ENCODE results near the gene PDCD1. TPM values are rescaled to one million over a fixed set of nuclear protein-coding genes. Genes with fewer than 3 reads are reported as not detected.

The PDCD1 gene
- total and polyA plus RNA-seq, 10 of the 15 experiments (the other 5 are each of a cell fraction or from before 2014, with no cell fraction given), result 0.62 to 6.4 (median 2.9) TPM; not detected in 2

DNA sequence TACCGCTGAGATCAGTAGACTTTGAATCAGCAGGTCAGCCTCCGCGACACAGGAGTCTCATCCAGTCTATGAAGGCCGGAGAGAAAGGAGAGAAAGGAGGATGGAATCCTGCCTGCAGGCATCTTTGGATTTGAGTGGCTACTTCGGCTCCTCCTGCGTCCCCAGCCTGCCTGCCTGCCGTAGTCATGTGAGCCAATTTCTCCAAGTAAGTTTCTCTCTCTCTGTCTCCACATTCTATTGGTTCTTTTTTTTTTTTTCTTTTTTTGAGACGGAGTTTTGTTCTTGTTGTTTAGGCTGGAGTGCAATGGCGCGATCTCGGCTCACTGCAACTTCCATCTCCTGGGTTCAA lies 16.7 kb downstream of the PDCD1 start:
- Histone ChIP-seq H4K20me1 (ENCODE audit: control insufficient read depth, insufficient read depth) (no peaks in the 10 kb centered on the region), H3K9me3 (replicated peaks; ENCODE audit: control insufficient read depth, insufficient read depth, low read length) (no peaks in the 10 kb centered on the region), H3K27me3 (replicated peaks in 1 of 2; ENCODE audit: control insufficient read depth in 2 of 2, insufficient read depth in 2 of 2, low read length in 1 of 2) (peaks cover 0 to 1% of the 10 kb centered on the region in 2 experiments; a peak in 1 of 4 replicates), H3K4me1 (ENCODE audit: control insufficient read depth, insufficient read depth, low read length) (peaks cover 23% of the 10 kb centered on the region), H3K9ac (ENCODE audit: control insufficient read depth, insufficient read depth, low read length) (no peak overlapping the region), H3K36me3 (ENCODE audit: control insufficient read depth in 2 of 2, insufficient read depth in 2 of 2, low read length in 1 of 2) (no peaks in the 10 kb centered on the region), H3K27ac (ENCODE audit: control insufficient read depth, insufficient read depth) (no peak overlapping the region), H3K79me2 (ENCODE audit: control insufficient read depth, insufficient read depth, low read length) (no peaks in the 10 kb centered on the region), H3K4me3 (no peak overlapping the region), H2AFZ (ENCODE audit: control insufficient read depth, low read depth, low read length) (no peak overlapping the region), H3K4me2 (ENCODE audit: control insufficient read depth, insufficient read depth) (no peak overlapping the region)
- no peak for ATAC-seq
- ChIA-PET CTCF (interaction anchor here (1.0 kb wide), 1 partner anchor 108 kb away, joined by 3 read pairs; the partner anchor contains the start of gene D2HGDH), RAD21 (ENCODE audit: unreplicated experiment) (interaction anchor here (1.5 kb wide), 1 partner anchor 79 kb away, joined by 3 read pairs; no protein-coding TSS in a partner anchor), SMC1A (ENCODE audit: uncharacterized antibody, unreplicated experiment) (interaction anchor here (0.6 to 1.2 kb wide), 2 partner anchors 28 to 106 kb away, joined by 3 to 5 read pairs; no protein-coding TSS in a partner anchor), POLR2A (no interaction called here)
- WGBS (ENCODE audit: insufficient coverage, insufficient replicate concordance, low lambda C conversion rate, missing lambda C conversion rate), result 95% methylated on average over 10 of the region's 11 CpGs
- no peak for FAIRE-seq
- BruUV-seq (replicated peaks), result no TSS peak
- in situ Hi-C loops (cut with MboI) (no loop called here), intact Hi-C loops (cut with micrococcal nuclease; ENCODE audit: unreplicated experiment) (loop anchor here (5.0 to 10.0 kb wide), 2 partner anchors 40 to 107 kb away; partner anchors contain the start of gene D2HGDH)
- DNase-seq (ENCODE audit: low read depth, low spot score), result no peak
- no peak for TF ChIP-seq ZBED1 (IDR thresholded peaks at IDR 0.05; ENCODE audit: borderline replicate concordance)
- no peak for TF ChIP-seq DPF2 (IDR thresholded peaks at IDR 0.05)
- TF ChIP-seq MYC (IDR thresholded peaks at IDR 0.05; ENCODE audit: insufficient read depth, insufficient read length, insufficient replicate concordance, low read length, severe bottlenecking), result no peak
- TF ChIP-seq FOXM1 (IDR thresholded peaks at IDR 0.05; ENCODE audit: low read depth, low read length), result no peak
- TF ChIP-seq RCOR1 (conservative IDR thresholded peaks at IDR 0.05; ENCODE audit: low read depth, low read length), result no peak
- no peak for TF ChIP-seq POLR2AphosphoS2 (IDR thresholded peaks at IDR 0.05; ENCODE audit: low read depth, low read length)
